ENCODE measurements around the gene LTBR. TPM values are rescaled to one million over a fixed set of nuclear protein-coding genes. Genes with fewer than 3 reads are reported as not detected.
A peak's percentile ranks its signal among the peaks of the same experiment; 100 is the strongest.

LTBR gene
- total and polyA plus RNA-seq, 2 donors (not counting 3 experiments of a cell fraction or from before 2014, with no cell fraction given): 70.7 to 102 TPM

DNA sequence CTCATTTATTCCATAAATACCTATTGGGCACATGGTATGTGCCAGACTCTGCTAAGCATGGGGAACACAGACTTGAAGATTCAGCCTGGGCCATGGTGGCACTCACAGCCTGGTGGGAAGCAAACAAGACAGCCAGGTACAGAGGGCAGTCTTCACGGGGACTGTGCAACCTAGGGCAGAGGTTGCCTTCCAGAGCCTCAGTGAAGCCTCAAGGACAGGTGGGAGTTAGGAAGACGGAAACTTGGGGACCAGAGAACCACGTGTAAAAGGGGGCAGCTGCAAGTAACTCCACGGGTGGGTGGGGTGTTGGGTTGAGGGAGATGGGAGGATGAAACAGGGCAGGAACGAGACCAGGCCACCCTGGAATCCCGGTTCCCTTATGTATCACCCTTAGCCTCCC is 980 bp upstream of the LTBR start:
- DNase-seq (ENCODE audit: low read depth, low spot score) (no peak), FAIRE-seq (no peak)
- ChIA-PET CTCF (interaction anchor here (1.0 to 3.4 kb wide), 9 partner anchors 9 to 78 kb away, joined by 3 to 20 read pairs (median 7); no protein-coding TSS in a partner anchor), POLR2A (interaction anchor here (1.4 kb wide), 1 partner anchor 47 kb away, joined by 7 read pairs; no protein-coding TSS in a partner anchor)
- intact Hi-C loops (cut with micrococcal nuclease) (no loop called here), dilution Hi-C loops (cut with MboI; ENCODE audit: extremely low pct_ligation_motif_present, low sequenced_read_pairs) (no loop called here)
- Histone ChIP-seq H3K79me2 (ENCODE audit: control insufficient read depth, insufficient read depth, low read length) (peaks cover 20% of the 10 kb centered on the region), H3K4me3 (replicated peaks in 1 of 3; ENCODE audit: insufficient read depth in 1 of 3, low read depth in 1 of 3, low read length in 3 of 3) (no peak overlapping the region), H3K9me3 (replicated peaks; ENCODE audit: control insufficient read depth, insufficient read depth, low read length) (no peaks in the 10 kb centered on the region), H3K4me1 (ENCODE audit: control insufficient read depth, extremely low read depth, insufficient read depth, low read length) (peaks cover 20% of the 10 kb centered on the region), H4K20me1 (replicated peaks; ENCODE audit: control insufficient read depth, extremely low read depth, insufficient read depth, low read length) (no peaks in the 10 kb centered on the region), H3K9ac (replicated peaks; ENCODE audit: extremely low read depth, insufficient read depth, low read length) (no peak overlapping the region), H3K9me1 (replicated peaks; ENCODE audit: control insufficient read depth, extremely low read depth, insufficient read depth, low read length) (no peaks in the 10 kb centered on the region), H3K4me2 (ENCODE audit: insufficient read depth, low read length) (no peak overlapping the region), H2AFZ (ENCODE audit: low read depth, low read length) (no peak overlapping the region), H3K27me3 (ENCODE audit: control insufficient read depth in 2 of 2, insufficient read depth in 2 of 2, low read length in 2 of 2) (no peaks in the 10 kb centered on the region), H3K36me3 (ENCODE audit: control insufficient read depth in 2 of 2, extremely low read depth in 1 of 2, insufficient read depth in 2 of 2, low read length in 2 of 2) (peaks cover 6 to 11% of the 10 kb centered on the region in 2 experiments), H3K27ac (ENCODE audit: insufficient read depth, low read depth, low read length) (no peak overlapping the region)
- no TSS peak for BruUV-seq (replicated peaks)
- no peak for TF ChIP-seq POLR2AphosphoS5 (IDR thresholded peaks at IDR 0.05; ENCODE audit: insufficient read depth, low read depth, low read length)

- H3K27me3 ChIP-seq (ENCODE audit: control insufficient read depth in 2 of 2, insufficient read depth in 2 of 2, low read length in 2 of 2): no peaks in the 10 kb centered on the region
- intact Hi-C loops (cut with micrococcal nuclease): loop anchor here (1.0 kb wide), 3 partner anchors 48 to 68 kb away; partner anchors contain the start of gene TAPBPL
- no peaks in the 10 kb centered on the region for H4K20me1 ChIP-seq (replicated peaks; ENCODE audit: control insufficient read depth, extremely low read depth, insufficient read depth, low read length)
- H3K4me1 ChIP-seq (ENCODE audit: control insufficient read depth, extremely low read depth, insufficient read depth, low read length): peaks cover 20% of the 10 kb centered on the region
- peak overlapping the region; percentile 81 for H3K27ac ChIP-seq (ENCODE audit: insufficient read depth, low read depth, low read length)
- POLR2A ChIA-PET: interaction anchor here (1.4 to 1.9 kb wide), 2 partner anchors 48 to 86 kb away, joined by 5 to 7 read pairs; partner anchors contain the start of gene VAMP1
- H3K36me3 ChIP-seq (ENCODE audit: control insufficient read depth in 2 of 2, extremely low read depth in 1 of 2, insufficient read depth in 2 of 2, low read length in 2 of 2): peaks cover 9 to 24% of the 10 kb centered on the region in 2 experiments
- TF ChIP-seq MYC (IDR thresholded peaks at IDR 0.05; ENCODE audit: low read depth, low read length) (no peak), EZH2 (IDR thresholded peaks at IDR 0.05; ENCODE audit: borderline replicate concordance, low read depth, low read length, severe bottlenecking) (no peak), JUN (IDR thresholded peaks at IDR 0.05; ENCODE audit: borderline replicate concordance, insufficient read depth, insufficient read length, low read depth) (no peak), POLR2AphosphoS5 (IDR thresholded peaks at IDR 0.05; ENCODE audit: insufficient read depth, low read depth, low read length) (no peak), FOS (IDR thresholded peaks at IDR 0.05; ENCODE audit: borderline replicate concordance, insufficient read depth, low read length) (no peak), GATA2 (IDR thresholded peaks at IDR 0.05; ENCODE audit: insufficient read depth, insufficient read length, low read depth, low read length) (no peak), POLR2A (IDR thresholded peaks at IDR 0.05; ENCODE audit: low read depth, low read length) (no peak)
- TF ChIP-seq, protein P1, sequence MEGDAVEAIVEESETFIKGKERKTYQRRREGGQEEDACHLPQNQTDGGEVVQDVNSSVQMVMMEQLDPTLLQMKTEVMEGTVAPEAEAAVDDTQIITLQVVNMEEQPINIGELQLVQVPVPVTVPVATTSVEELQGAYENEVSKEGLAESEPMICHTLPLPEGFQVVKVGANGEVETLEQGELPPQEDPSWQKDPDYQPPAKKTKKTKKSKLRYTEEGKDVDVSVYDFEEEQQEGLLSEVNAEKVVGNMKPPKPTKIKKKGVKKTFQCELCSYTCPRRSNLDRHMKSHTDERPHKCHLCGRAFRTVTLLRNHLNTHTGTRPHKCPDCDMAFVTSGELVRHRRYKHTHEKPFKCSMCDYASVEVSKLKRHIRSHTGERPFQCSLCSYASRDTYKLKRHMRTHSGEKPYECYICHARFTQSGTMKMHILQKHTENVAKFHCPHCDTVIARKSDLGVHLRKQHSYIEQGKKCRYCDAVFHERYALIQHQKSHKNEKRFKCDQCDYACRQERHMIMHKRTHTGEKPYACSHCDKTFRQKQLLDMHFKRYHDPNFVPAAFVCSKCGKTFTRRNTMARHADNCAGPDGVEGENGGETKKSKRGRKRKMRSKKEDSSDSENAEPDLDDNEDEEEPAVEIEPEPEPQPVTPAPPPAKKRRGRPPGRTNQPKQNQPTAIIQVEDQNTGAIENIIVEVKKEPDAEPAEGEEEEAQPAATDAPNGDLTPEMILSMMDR (IDR thresholded peaks at IDR 0.05; ENCODE audit: extremely low read depth in 1 of 2, insufficient read depth in 1 of 2, low read depth in 1 of 2, low read length in 2 of 2): no peak
- TF ChIP-seq, protein P2, sequence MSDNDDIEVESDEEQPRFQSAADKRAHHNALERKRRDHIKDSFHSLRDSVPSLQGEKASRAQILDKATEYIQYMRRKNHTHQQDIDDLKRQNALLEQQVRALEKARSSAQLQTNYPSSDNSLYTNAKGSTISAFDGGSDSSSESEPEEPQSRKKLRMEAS (IDR thresholded peaks at IDR 0.05; ENCODE audit: insufficient read depth, insufficient read length): no peak
- H3K9me3 ChIP-seq (replicated peaks; ENCODE audit: control insufficient read depth, insufficient read depth, low read length): no peaks in the 10 kb centered on the region
- H3K79me2 ChIP-seq (ENCODE audit: control insufficient read depth, insufficient read depth, low read length): peaks cover 20% of the 10 kb centered on the region
- peak overlapping the region; percentile 90 for H3K9ac ChIP-seq (replicated peaks; ENCODE audit: extremely low read depth, insufficient read depth, low read length)
- CTCF ChIA-PET: interaction anchor here (0.7 to 3.4 kb wide), 10 partner anchors 11 to 153 kb away, joined by 3 to 20 read pairs (median 6); no protein-coding TSS in a partner anchor
- H2AFZ ChIP-seq (ENCODE audit: low read depth, low read length): peak overlapping the region; percentile 69
- peak overlapping the region; percentile 48 to 73 (median 72) for H3K4me3 ChIP-seq (replicated peaks in 1 of 3; ENCODE audit: insufficient read depth in 1 of 3, low read depth in 1 of 3, low read length in 3 of 3)
- BruUV-seq (replicated peaks): TSS peak; percentile 59
- no peaks in the 10 kb centered on the region for H3K9me1 ChIP-seq (replicated peaks; ENCODE audit: control insufficient read depth, extremely low read depth, insufficient read depth, low read length)
- FAIRE-seq: peak; percentile 64
- dilution Hi-C loops (cut with MboI; ENCODE audit: extremely low pct_ligation_motif_present, low sequenced_read_pairs): no loop called here
- DNase-seq (ENCODE audit: low read depth, low spot score): no peak
- peak overlapping the region; percentile 83 for H3K4me2 ChIP-seq (ENCODE audit: insufficient read depth, low read length)
These were observed 806 bp downstream of the LTBR start for GRCh38 chr12:6384499-6385436.

Measured in endothelial cell of umbilical vein (primary cell).